H1 (cell line): ENCODE results near the gene CRYAB. TPM values are rescaled to one million over a fixed set of nuclear protein-coding genes. Genes with fewer than 3 reads are reported as not detected.

Experiments
- TEAD4 ChIP-seq: IDR thresholded peaks from 2 replicates; pipeline ENCODE4 v1.6.1; 2012; ENCODE audit warnings: low read depth, low read length, inconsistent platforms, mixed read lengths
- polyA plus RNA-seq, 7 experiments: library from polyadenylated mRNA; depleted of rRNA in 3 of 7; stranded (reverse) in 5 of 7; unstranded in 2 of 7; fragments of >200 nt in 5 of 7; fragments of 200-250 nt in 2 of 7; gene quantifications; 1 replicate in 5 of 7; 2 replicates in 1 of 7; 4 replicates in 1 of 7; pipeline versions ENCODE4 v1.2.1 to v1.2.3, GENCODE V29; 2011 to 2013; ENCODE audit warnings: missing spikeins in 2 of 7, mixed read lengths in 2 of 7
- total RNA-seq: library from RNA; stranded (reverse); fragmentation: NEBNext Ultra II Directional; extraction: Animal tissue kit (Norgen Biotek cat#: 25700); gene quantifications from 2 replicates; pipeline ENCODE4 v1.2.1, GENCODE V29; 2021
- TF ChIP-seq, protein P1 (sequence below): fragments of 300-600 bp; sonication (generic); IDR thresholded peaks from 2 replicates; pipeline ENCODE4 v1.7.1; 2012; ENCODE audit warnings: low read length, moderate library complexity, mild to moderate bottlenecking, inconsistent platforms; ENCODE audit not compliant: insufficient replicate concordance

Gene CRYAB
- total and polyA plus RNA-seq, 2 of the 8 experiments (the other 6 are each of a cell fraction or from before 2014, with no cell fraction given) = 1.9 to 2.0 TPM

DNA sequence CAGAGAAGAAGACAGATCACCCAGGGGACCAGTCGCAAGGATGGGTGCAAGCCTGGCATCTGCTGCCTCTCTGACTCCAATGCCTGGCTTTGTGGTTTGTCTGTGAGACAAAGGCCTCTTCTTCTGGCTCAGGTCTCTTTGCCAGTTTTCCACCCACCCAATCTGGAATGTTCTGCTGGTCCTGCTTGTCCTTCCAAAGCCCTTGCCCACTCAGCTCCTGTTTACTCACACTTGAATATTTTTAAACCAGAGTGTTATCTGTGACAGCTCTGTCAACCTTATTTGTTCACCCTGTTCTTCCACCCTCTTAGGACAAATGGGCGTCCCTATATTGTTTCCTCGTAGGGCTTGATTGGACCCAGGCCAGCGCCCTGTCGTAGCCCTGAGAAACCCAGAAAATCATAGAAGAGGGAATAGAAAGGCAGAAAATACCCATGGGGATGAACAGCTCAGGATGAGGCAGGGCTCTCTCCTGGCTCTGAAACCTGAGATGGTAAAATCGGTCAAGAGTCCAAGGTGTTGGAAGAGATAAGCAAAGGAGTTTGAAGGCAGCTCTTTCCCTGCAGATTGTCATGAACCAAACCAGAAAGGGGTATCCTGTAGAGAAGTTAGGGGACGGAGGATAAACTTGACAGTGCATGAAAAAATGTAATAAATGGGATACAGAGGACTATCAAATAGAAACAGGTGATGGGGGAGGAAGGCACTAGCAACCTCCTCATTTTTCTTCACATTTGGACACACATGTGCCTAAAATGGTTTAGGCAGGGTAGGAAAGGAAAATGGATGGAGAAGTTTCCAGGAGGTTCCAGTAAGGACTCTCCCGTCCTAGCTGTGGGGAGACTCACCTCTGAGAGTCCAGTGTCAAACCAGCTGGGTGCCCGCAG lies 651 bp downstream of the CRYAB start (continued):
- TF ChIP-seq, protein P1, sequence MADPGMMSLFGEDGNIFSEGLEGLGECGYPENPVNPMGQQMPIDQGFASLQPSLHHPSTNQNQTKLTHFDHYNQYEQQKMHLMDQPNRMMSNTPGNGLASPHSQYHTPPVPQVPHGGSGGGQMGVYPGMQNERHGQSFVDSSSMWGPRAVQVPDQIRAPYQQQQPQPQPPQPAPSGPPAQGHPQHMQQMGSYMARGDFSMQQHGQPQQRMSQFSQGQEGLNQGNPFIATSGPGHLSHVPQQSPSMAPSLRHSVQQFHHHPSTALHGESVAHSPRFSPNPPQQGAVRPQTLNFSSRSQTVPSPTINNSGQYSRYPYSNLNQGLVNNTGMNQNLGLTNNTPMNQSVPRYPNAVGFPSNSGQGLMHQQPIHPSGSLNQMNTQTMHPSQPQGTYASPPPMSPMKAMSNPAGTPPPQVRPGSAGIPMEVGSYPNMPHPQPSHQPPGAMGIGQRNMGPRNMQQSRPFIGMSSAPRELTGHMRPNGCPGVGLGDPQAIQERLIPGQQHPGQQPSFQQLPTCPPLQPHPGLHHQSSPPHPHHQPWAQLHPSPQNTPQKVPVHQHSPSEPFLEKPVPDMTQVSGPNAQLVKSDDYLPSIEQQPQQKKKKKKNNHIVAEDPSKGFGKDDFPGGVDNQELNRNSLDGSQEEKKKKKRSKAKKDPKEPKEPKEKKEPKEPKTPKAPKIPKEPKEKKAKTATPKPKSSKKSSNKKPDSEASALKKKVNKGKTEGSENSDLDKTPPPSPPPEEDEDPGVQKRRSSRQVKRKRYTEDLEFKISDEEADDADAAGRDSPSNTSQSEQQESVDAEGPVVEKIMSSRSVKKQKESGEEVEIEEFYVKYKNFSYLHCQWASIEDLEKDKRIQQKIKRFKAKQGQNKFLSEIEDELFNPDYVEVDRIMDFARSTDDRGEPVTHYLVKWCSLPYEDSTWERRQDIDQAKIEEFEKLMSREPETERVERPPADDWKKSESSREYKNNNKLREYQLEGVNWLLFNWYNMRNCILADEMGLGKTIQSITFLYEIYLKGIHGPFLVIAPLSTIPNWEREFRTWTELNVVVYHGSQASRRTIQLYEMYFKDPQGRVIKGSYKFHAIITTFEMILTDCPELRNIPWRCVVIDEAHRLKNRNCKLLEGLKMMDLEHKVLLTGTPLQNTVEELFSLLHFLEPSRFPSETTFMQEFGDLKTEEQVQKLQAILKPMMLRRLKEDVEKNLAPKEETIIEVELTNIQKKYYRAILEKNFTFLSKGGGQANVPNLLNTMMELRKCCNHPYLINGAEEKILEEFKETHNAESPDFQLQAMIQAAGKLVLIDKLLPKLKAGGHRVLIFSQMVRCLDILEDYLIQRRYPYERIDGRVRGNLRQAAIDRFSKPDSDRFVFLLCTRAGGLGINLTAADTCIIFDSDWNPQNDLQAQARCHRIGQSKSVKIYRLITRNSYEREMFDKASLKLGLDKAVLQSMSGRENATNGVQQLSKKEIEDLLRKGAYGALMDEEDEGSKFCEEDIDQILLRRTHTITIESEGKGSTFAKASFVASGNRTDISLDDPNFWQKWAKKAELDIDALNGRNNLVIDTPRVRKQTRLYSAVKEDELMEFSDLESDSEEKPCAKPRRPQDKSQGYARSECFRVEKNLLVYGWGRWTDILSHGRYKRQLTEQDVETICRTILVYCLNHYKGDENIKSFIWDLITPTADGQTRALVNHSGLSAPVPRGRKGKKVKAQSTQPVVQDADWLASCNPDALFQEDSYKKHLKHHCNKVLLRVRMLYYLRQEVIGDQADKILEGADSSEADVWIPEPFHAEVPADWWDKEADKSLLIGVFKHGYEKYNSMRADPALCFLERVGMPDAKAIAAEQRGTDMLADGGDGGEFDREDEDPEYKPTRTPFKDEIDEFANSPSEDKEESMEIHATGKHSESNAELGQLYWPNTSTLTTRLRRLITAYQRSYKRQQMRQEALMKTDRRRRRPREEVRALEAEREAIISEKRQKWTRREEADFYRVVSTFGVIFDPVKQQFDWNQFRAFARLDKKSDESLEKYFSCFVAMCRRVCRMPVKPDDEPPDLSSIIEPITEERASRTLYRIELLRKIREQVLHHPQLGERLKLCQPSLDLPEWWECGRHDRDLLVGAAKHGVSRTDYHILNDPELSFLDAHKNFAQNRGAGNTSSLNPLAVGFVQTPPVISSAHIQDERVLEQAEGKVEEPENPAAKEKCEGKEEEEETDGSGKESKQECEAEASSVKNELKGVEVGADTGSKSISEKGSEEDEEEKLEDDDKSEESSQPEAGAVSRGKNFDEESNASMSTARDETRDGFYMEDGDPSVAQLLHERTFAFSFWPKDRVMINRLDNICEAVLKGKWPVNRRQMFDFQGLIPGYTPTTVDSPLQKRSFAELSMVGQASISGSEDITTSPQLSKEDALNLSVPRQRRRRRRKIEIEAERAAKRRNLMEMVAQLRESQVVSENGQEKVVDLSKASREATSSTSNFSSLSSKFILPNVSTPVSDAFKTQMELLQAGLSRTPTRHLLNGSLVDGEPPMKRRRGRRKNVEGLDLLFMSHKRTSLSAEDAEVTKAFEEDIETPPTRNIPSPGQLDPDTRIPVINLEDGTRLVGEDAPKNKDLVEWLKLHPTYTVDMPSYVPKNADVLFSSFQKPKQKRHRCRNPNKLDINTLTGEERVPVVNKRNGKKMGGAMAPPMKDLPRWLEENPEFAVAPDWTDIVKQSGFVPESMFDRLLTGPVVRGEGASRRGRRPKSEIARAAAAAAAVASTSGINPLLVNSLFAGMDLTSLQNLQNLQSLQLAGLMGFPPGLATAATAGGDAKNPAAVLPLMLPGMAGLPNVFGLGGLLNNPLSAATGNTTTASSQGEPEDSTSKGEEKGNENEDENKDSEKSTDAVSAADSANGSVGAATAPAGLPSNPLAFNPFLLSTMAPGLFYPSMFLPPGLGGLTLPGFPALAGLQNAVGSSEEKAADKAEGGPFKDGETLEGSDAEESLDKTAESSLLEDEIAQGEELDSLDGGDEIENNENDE = no peak
- no peak for TF ChIP-seq TEAD4
- TF ChIP-seq, all 59 proteins: peak for 0
